H54 (cell line): ENCODE results near the gene TRIM67.

ENCODE experiments used
- DNase-seq: peaks from one replicate; pipeline ENCODE4 v3.0.0; 2011; ENCODE audit warnings: low spot score, mixed read lengths; ENCODE audit not compliant: insufficient read length
- FAIRE-seq: peaks from 3 replicates; lab custom pipeline; 2011; peaks lifted over from hg19 to GRCh38; lab: Jason Lieb, UNC
- POLR2A ChIP-seq: IDR thresholded peaks from 2 replicates; pipeline ENCODE4 v1.6.1; 2011; ENCODE audit warnings: low read depth, mild to moderate bottlenecking, low read length

Gene TRIM67

DNA sequence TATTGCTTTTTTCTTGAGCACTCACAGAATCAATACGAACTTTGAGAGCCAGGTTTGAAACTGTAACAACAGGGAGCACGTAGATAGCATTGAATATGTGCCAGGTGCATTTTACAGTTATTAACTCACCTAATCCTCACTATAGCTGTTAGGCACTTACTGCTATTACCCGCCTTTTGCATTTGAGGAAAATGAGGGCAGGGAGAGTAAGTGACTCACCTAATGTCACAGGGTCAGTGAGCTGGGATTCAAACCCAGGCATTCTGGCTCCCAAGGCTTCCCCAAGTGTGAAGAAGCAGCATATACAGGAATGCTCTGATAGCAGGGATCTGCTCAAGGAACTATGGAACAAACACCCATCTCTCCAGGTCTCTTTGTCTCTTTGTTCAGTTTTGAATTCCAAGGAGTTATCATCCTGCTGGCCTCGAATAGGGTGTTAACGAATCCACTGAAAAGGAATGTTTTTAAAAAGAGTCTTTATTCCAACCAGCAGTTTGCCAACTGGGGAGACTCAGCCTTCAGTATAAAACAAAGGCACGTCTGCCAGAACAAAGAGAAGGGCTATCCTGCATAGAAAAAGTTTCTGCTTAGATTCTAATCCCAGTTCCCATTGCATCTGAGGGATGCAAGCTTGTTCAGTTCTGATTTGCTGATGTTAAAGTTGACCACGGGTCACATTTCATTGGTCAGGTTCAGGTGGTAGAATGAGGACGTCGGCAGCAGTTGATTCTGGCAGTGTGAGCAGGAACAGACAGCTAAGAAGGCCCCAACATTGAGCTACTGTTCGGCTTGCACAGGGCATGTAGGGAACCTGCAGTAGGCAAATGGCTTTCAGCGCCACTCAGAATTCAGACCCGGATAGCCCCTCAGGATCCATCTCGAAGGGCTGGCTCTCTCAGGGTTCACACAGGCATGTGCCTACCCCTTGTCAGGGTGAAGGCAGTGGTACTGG, 22.1 kb downstream of the TRIM67 start:
- FAIRE-seq = no peak

DNA sequence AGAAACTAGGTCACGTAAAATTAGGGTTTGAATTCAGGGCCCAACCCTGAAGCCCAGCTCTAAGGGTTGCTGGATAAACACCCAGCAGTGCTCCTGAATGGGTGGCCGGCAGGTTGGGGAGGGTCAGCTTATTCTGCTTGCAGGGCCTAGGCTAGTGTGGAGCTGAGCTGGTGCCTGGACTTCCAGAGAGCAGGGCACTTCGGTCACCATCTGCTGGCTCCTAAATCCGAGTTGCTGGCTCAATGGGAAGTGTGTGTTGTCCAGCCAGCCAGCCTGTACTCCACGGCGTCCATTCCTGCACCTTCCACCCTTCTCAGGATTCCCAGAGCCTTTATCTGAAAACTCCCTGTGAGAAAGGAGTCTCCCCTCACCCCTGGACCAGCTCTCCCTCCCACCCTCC, 23.0 kb downstream of the TRIM67 start:
- DNase-seq = no peak
- TF ChIP-seq POLR2A = no peak

More for the DNA sequence above, 22.1 kb downstream of the TRIM67 start:
- no peak for DNase-seq
- no peak for TF ChIP-seq POLR2A

DNA sequence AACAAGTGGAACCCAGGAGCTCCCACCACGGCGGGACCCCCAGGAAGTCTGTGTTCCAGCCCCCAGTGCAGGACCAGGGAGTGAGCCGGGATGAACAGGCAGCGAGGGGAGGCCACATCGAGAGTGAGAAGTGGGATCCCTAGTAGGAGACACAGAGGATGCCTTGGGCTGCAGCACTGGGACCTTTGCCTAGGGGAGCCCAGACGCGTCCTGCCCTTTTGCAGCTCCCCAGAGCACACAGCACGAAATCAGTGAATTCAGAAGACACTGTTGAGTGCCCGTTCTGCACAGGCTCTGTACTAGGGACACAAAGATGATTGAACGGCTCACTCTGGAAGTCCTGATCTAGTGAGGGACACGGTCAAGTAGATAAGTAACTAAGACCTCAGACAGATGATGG, 23.5 kb downstream of the TRIM67 start:
- no peak for TF ChIP-seq POLR2A
- no peak for DNase-seq

More for the DNA sequence above, 23.0 kb downstream of the TRIM67 start:
- no peak for FAIRE-seq

DNA sequence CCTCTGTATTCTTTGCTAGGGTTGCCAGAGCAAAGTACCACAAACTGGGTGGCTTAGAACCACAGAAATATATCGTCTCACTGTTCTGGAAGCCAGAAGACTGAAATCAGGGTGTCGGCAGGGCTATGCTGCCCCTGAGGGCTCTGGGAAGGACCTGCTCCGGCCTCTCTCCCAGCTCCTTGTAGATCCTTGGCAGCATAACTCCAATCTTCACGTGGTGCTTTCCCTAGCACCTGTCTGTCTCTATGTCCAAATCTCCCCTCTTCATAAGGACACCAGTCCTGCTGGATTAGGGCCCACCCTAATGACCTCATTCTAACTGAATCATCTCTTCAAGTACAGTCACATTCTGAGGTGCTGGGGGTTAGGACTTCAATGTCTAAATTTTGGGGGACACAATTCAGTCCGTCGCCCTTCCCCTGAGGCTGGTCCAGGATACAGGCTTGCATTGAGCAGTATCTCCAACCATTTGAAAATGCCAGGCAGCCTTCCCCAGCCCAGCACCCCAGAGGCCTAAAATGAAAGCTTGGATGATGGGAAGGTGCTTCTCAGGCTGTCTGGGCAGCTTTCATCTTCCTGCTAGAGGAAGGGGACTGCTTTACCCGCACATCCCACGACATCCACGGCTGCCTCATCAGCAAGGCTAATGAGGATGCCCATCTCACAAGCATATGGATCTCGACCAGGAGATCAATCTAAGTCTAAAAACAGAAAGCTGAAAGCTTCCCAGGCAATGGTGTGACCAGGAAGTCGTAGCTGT, 24.7 kb downstream of the TRIM67 start:
- TF ChIP-seq POLR2A = no peak
- FAIRE-seq (no peak), DNase-seq (no peak)

More for the DNA sequence above, 23.5 kb downstream of the TRIM67 start:
- no peak for FAIRE-seq

DNA sequence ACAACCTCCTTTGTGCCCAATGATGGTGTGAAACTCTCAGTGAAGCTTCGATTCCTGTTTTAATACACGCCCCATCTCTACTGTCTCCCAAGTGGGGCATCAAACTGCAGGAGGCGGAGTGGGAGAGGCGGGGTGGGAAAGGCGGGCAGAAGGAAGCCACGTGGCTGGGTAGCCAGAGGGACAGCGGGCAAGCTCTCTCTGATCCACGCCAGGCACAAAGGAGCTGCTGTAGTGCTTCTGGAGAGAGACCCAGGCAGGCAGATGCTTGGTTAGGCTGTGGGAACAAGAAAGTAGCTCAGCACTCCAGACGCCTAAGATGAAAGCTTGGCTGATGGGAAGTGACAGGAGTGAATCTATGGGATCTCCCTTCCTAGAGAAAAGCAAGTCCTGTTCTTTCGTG, 25.7 kb downstream of the TRIM67 start:
- DNase-seq (no peak), FAIRE-seq (no peak)
- no peak for TF ChIP-seq POLR2A

DNA sequence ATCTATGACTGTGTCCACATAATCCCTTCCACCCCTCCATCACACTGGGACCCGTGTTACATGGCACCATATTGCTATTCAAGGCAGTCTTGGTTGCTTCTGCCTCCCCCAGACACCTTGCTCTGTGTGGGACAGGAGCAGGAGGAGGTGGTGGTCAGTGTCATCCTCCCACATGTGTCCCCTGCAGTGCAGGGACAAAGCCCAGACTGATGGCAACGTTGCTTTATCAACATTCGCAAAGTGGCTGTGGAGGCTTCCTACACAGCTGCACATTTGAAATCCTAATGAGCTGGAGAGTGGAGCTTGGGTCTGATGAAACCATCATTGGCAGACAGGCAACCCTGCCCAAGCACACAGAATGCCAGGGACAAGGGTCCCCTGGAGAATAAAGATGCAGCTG, 26.2 kb downstream of the TRIM67 start:
- DNase-seq = no peak
- FAIRE-seq = no peak
- no peak for TF ChIP-seq POLR2A

DNA sequence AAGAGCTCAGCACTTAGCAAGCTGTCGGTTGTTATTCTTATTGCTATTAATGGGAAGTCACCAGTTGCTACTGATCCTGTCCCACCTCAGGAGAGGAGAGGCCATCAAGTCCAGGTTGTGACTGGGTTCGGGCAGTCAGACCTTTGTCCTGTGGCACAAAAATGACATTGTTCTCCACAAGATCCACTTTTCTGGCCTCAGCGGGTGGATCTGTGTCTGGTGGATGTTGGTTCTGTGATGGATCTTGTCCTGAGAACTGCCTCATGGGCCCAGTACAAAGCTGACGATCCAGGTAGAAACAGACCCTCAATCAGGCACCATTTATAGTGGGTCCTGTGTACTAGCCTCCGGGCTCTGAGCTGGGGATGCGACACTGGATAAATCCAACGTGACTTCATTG, 26.9 kb downstream of the TRIM67 start:
- FAIRE-seq (no peak), DNase-seq (no peak)
- TF ChIP-seq POLR2A = no peak

DNA sequence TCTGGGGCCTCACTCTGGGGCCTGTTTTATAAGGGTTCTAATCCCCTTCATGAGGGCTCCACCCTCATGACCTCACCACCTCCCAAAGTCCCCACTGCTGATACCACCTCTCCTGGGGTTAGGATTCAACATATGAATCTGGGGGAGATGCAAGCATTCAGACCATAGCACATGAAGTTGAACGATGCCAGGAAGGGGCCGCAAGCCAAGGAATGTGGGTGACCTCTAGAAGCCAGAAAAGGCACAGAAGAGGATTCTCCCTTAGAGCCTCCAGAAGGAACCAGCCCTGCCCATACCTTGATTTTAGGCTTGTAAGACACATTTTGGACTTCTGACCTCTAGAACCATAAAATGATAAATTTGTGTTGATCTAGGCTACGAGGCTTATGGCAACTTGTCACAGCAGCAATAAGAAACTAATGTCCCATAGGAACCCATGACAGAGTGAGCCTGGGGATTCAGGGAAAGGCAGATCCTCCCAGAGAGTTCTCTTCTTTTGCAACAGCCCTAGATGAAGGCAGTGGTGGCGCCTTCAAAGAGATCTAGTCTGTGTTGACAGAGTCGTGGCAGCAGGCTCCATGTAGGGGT, 27.9 kb downstream of the TRIM67 start:
- DNase-seq (no peak), FAIRE-seq (no peak)
- TF ChIP-seq POLR2A = no peak

DNA sequence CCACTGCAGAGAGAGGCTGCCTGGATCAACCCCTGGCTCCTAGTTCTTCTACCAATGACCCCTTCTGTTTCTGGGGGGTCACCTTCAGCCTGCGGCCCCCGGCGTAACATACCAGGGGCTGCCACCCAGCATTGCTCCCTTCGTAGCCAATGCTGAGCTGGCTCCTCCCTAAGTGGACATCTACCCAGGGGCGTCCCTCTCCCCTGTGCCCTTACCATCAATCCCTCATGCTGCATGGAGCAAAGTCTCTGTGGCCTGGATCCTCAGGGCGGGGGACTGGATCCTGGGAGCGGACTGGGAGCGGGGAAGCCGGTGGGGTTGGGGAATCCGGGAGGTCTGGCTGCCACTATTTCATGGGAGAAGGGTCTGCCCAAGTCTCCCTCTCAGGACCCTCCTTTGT, 28.6 kb downstream of the TRIM67 start:
- no peak for FAIRE-seq
- TF ChIP-seq POLR2A = no peak
- DNase-seq = no peak

DNA sequence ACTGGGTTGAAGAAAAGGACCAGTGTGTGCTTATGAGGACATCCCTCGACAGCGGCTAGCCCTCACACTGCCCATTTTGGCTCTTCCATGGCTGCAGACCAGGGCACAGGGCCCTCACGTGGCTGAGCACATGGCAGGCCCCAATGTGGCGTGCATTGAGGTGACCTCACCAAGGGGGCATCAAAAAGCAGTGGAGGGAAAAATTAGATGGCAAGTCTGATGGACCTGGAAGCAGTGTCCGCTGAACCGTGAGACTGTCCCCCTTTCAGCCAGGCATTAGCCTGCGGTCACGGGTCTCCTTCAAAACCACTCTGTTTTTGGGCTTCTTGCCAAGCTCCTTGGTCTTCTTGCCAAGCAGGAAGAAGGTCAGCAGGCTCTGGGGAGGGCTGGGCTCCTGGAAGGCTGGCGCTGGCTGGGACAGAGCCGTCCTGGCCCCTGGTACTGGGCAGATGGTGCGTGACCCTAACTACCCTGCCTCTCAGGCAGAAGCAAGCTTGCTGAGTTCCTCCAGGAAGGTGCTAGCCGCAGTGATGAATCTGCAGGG, 30.8 kb downstream of the TRIM67 start:
- TF ChIP-seq POLR2A = no peak
- no peak for FAIRE-seq
- DNase-seq = no peak

DNA sequence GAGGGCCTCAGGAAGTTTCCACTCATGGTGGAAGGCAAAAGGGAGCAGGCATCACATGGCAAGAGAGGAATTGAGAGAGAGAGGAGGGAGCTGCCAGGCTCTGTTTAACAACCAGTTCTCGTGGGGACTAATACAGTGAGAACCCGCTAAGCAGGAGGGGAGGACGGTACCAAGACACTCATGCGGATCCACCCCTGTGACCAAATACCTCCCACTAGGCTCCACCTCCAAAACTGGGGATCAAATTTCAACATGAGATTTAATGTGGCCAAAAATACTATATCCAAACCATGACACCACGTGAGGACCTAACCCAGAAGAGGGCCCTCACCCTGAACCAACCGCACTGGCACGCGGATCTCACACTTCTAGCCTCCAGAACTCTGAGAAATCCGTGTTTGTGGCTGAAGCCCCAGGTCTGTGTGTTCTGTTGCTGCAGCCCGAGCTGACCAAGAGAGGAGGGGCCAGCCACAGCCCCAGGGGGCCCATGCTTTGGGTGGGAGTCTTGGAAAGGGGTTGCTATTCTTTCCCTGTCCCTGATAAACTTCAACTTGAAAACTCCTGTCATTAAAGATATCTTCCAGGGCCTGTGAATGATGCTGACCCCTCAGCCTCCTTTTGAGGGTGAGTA, 32.0 kb downstream of the TRIM67 start:
- no peak for FAIRE-seq
- TF ChIP-seq POLR2A = no peak

DNA sequence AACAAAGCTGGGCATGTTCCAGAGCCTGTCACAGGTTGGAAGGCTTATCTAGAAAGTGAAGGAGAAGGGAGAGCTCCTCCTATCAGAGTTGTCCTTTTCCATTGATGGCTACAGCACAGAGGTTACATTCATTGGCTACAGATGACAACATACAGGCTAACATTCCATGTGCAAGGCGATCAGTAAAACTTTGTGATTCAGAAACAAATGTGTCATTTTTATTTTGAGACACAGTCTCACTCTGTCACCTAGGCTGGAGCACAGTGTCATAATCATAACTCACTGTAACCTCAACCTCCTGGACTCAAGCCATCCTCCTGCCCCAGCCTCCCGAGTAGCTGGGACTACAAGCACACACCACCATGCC, 32.6 kb downstream of the TRIM67 start:
- DNase-seq (no peak), FAIRE-seq (no peak)

More for the DNA sequence above, 32.0 kb downstream of the TRIM67 start:
- DNase-seq = no peak

DNA sequence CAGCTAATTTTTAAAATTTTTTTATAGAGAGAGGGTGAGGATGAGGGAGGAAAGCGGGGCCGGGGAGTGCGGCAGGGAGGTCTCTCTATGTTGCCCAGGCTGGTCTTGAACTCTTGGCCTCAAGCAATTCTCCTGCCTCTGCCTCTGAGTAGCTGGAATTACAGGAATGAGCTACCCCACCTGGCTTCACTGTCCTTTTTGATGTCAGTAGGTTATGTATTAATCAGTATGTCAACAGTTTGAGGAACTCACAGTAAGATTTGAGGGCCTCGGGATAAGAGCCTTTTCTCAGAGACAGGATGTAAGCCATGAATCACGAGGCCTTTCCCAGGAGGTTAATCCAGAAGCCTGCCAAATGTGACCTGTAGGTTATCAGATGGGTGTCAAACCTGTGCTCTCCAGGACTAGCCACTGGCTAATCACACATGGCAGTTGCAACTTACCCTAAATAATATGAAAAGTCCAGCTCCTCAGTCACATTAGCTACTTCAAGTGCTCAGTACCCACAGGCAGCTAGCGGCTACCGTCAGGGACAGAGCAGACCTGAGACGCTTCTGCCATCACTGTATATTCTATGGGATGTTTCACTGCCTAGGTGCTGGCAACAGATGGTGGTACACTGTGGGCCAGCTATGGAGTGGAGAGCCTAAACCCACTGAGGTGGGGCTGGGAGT, 33.1 kb downstream of the TRIM67 start:
- FAIRE-seq (no peak), DNase-seq (no peak)
- TF ChIP-seq POLR2A = no peak

More for the DNA sequence above, 32.6 kb downstream of the TRIM67 start:
- TF ChIP-seq POLR2A = no peak
